ENCODE data around the gene PPP3CA. TPM values are rescaled to one million over a fixed set of nuclear protein-coding genes. Genes with fewer than 3 reads are reported as not detected.
A peak's percentile ranks its signal among the peaks of the same experiment; 100 is the strongest.

PPP3CA gene
- total RNA-seq, 1 donor from 2014 or later: 78.8 TPM

DNA sequence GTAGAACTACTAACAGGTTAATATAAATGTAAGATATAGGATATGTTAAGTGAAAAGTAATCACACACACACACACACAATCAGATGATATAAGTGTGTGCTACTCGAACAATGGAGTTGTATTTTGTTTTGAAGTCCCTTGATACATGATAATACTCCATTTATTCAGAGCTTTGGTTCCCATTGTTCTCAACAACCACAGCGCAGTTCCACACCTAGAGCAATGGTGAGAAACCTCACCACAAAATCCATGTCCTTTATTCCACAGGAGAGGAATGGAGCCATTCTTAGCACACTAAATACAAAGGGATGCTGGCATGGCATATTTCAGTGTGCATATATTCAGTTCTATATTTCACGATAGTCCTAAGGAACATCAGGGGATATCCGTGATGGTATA lies 139.2 kb downstream of the PPP3CA start:
- Mint-ChIP-seq H3K27me3 (no peaks in the 10 kb centered on the region), H3K27ac (no peak overlapping the region), H3K36me3 (ENCODE audit: low read depth) (no peaks in the 10 kb centered on the region), H3K9me3 (no peaks in the 10 kb centered on the region), H3K4me1 (peaks cover 62% of the 10 kb centered on the region), H3K4me3 (no peak overlapping the region)
- intact Hi-C loops (cut with micrococcal nuclease): no loop called here
- POLR2A ChIA-PET: interaction anchor here (1.0 kb wide), 1 partner anchor 26 kb away, joined by 3 read pairs; no protein-coding TSS in a partner anchor
- ATAC-seq (ENCODE audit: low read depth) (no peak), DNase-seq (no peak)
- CTCF ChIA-PET: no interaction called here
- TF ChIP-seq, protein P1, sequence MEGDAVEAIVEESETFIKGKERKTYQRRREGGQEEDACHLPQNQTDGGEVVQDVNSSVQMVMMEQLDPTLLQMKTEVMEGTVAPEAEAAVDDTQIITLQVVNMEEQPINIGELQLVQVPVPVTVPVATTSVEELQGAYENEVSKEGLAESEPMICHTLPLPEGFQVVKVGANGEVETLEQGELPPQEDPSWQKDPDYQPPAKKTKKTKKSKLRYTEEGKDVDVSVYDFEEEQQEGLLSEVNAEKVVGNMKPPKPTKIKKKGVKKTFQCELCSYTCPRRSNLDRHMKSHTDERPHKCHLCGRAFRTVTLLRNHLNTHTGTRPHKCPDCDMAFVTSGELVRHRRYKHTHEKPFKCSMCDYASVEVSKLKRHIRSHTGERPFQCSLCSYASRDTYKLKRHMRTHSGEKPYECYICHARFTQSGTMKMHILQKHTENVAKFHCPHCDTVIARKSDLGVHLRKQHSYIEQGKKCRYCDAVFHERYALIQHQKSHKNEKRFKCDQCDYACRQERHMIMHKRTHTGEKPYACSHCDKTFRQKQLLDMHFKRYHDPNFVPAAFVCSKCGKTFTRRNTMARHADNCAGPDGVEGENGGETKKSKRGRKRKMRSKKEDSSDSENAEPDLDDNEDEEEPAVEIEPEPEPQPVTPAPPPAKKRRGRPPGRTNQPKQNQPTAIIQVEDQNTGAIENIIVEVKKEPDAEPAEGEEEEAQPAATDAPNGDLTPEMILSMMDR (IDR thresholded peaks at IDR 0.05): no peak

GRCh38 chr4:101205916-101206315 lies 141.4 kb downstream of the PPP3CA start:
- Mint-ChIP-seq H3K36me3 (ENCODE audit: low read depth) (no peaks in the 10 kb centered on the region), H3K4me1 (peaks cover 58% of the 10 kb centered on the region), H3K27ac (peak overlapping the region; percentile 51), H3K9me3 (no peaks in the 10 kb centered on the region), H3K27me3 (no peaks in the 10 kb centered on the region), H3K4me3 (no peak overlapping the region)
- TF ChIP-seq, protein P1 (IDR thresholded peaks at IDR 0.05): no peak
- DNase-seq (no peak), ATAC-seq (ENCODE audit: low read depth) (peak; percentile 77)
- intact Hi-C loops (cut with micrococcal nuclease): loop anchor here (1.0 to 2.0 kb wide), 3 partner anchors 8 to 15 kb away; no protein-coding TSS in a partner anchor
- POLR2A ChIA-PET: no interaction called here
- CTCF ChIA-PET: no interaction called here

- Mint-ChIP-seq H3K27me3 (no peaks in the 10 kb centered on the region), H3K4me3 (no peak overlapping the region), H3K36me3 (ENCODE audit: low read depth) (peaks cover under 1% of the 10 kb centered on the region), H3K9me3 (no peaks in the 10 kb centered on the region), H3K27ac (no peak overlapping the region), H3K4me1 (peaks cover 71% of the 10 kb centered on the region)
- ATAC-seq (ENCODE audit: low read depth) (no peak), DNase-seq (no peak)
- intact Hi-C loops (cut with micrococcal nuclease): no loop called here
- CTCF ChIA-PET: interaction anchor here (1.5 kb wide), 1 partner anchor 14 kb away, joined by 3 read pairs; no protein-coding TSS in a partner anchor
- POLR2A ChIA-PET: interaction anchor here (0.7 kb wide), 1 partner anchor 145 kb away, joined by 4 read pairs; no protein-coding TSS in a partner anchor
- TF ChIP-seq, protein P1 (IDR thresholded peaks at IDR 0.05): no peak
Observed at GRCh38 chr4:101201421-101201820, 145.9 kb downstream of the PPP3CA start.

DNA sequence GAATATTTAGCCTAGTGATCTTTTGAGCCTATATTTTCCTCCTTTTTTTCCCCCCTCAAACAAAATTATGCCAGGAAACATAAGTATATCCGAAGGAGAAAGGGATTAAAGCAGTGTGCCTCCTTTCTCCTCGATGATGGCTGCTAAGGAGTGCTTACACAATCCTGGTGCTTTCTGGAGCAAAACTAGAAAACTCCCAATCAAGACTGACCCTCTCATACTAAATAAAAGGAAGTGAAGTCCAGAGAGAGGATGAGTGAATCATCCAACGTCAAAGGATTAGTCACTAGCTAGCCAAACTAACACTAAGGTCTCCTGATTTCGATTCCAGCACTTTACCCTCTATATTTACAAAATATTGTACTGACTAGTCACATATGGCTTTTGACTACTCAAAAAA lies 146.8 kb downstream of the PPP3CA start:
- peak; percentile 31 for ATAC-seq (ENCODE audit: low read depth)
- DNase-seq: no peak
- Mint-ChIP-seq H3K36me3 (ENCODE audit: low read depth) (peaks cover 8% of the 10 kb centered on the region), H3K4me1 (peaks cover 65% of the 10 kb centered on the region), H3K4me3 (peak overlapping the region; percentile 61), H3K27ac (peak overlapping the region; percentile 63), H3K9me3 (no peaks in the 10 kb centered on the region), H3K27me3 (no peaks in the 10 kb centered on the region)
- POLR2A ChIA-PET: interaction anchor here (0.7 kb wide), 1 partner anchor 146 kb away, joined by 4 read pairs; no protein-coding TSS in a partner anchor
- CTCF ChIA-PET: no interaction called here
- TF ChIP-seq, protein P1 (IDR thresholded peaks at IDR 0.05): no peak
- intact Hi-C loops (cut with micrococcal nuclease): no loop called here

DNA sequence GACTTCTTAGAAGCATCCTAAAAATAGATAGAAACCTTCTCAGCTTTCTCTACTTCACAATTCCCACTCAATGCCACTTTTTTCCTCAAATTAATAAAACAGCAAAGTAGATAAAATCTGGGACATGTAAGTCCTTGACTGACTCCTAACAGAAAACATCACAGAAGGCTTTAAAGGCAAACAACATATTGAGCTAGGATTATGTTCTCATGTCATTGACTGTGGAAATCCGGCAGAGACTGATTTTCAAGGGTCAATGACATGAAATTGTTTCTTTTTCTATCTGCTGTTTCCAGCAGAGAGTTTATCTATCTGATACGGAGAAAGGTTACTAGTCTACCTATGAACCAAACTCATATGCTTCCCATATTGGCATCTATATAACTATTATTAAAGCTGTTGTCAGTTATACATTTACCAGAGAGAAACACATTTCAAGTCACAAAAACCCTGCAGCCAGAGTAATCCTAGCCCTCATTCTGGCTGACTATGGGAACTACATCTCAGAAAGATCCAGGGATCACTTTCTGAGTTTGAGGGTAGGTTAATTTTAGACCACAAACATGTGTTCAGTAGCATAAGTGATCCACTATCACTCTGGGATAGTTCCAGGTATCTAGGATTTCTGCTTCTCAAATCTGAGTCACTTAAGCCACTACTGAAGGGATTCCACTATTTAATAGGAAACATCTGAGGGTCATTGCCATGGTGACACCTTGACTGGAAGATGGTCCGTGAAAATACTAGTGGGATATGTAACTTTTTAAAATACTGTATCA lies 147.6 kb downstream of the PPP3CA start:
- Mint-ChIP-seq H3K36me3 (ENCODE audit: low read depth) (peaks cover 15% of the 10 kb centered on the region), H3K9me3 (no peaks in the 10 kb centered on the region)
- intact Hi-C loops (cut with micrococcal nuclease): loop anchor here (1.0 to 2.0 kb wide), 2 partner anchors 8 to 17 kb away; no protein-coding TSS in a partner anchor

More for the DNA sequence above, 147.6 kb downstream of the PPP3CA start:
- Mint-ChIP-seq H3K4me3 (no peak overlapping the region), H3K27me3 (no peaks in the 10 kb centered on the region), H3K27ac (peak overlapping the region; percentile 30), H3K4me1 (peaks cover 60% of the 10 kb centered on the region)
- ChIA-PET CTCF (no interaction called here), POLR2A (interaction anchor here (0.9 to 1.3 kb wide), 2 partner anchors 13 kb away, joined by 3 read pairs; no protein-coding TSS in a partner anchor)
- DNase-seq (no peak), ATAC-seq (ENCODE audit: low read depth) (no peak)
- TF ChIP-seq, protein P1 (IDR thresholded peaks at IDR 0.05): no peak
